Measurements from ENCODE around the gene SLC6A5.

GRCh38 chr11:20647976-20648565 is 48.7 kb downstream of the SLC6A5 start:
- peak; percentile 87 to 91 (median 90) for TF ChIP-seq CTCF (IDR thresholded peaks at IDR 0.05)
- no peak for TF ChIP-seq POLR2A (IDR thresholded peaks at IDR 0.05)
